GM12865 (cell line): Measurements from ENCODE around the gene PRRT1.
A peak's percentile ranks its signal among the peaks of the same experiment; 100 is the strongest.
"Not testable (repeated sequence)": the region's sequence is repeated elsewhere in the genome, so short reads cannot be mapped to it uniquely, and the experiment has no call there.

Experiments used
- DNase-seq: peaks from one replicate; pipeline ENCODE4 v3.0.0; 2010; ENCODE audit warnings: low read depth
- H3K4me3 ChIP-seq: 2 replicates; pipeline ENCODE4 v1.5.1; 2011; ENCODE audit warnings: mild to moderate bottlenecking, low read depth, low read length, control low read depth
- TF ChIP-seq, protein P1 (sequence below): IDR thresholded peaks from 2 replicates; pipeline ENCODE4 v1.5.1; 2011; ENCODE audit warnings: low read length, control low read depth, low read depth, inconsistent platforms; ENCODE audit not compliant: insufficient read depth; ENCODE audit errors: missing control alignments

Gene PRRT1

GRCh38 chr6:32195652-32195901 is 43.8 kb upstream of the PRRT1 start:
- peak overlapping the region; percentile 80 for H3K4me3 ChIP-seq
- peak; percentile 100 for DNase-seq
- TF ChIP-seq, protein P1, sequence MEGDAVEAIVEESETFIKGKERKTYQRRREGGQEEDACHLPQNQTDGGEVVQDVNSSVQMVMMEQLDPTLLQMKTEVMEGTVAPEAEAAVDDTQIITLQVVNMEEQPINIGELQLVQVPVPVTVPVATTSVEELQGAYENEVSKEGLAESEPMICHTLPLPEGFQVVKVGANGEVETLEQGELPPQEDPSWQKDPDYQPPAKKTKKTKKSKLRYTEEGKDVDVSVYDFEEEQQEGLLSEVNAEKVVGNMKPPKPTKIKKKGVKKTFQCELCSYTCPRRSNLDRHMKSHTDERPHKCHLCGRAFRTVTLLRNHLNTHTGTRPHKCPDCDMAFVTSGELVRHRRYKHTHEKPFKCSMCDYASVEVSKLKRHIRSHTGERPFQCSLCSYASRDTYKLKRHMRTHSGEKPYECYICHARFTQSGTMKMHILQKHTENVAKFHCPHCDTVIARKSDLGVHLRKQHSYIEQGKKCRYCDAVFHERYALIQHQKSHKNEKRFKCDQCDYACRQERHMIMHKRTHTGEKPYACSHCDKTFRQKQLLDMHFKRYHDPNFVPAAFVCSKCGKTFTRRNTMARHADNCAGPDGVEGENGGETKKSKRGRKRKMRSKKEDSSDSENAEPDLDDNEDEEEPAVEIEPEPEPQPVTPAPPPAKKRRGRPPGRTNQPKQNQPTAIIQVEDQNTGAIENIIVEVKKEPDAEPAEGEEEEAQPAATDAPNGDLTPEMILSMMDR: peak; percentile 23

DNA sequence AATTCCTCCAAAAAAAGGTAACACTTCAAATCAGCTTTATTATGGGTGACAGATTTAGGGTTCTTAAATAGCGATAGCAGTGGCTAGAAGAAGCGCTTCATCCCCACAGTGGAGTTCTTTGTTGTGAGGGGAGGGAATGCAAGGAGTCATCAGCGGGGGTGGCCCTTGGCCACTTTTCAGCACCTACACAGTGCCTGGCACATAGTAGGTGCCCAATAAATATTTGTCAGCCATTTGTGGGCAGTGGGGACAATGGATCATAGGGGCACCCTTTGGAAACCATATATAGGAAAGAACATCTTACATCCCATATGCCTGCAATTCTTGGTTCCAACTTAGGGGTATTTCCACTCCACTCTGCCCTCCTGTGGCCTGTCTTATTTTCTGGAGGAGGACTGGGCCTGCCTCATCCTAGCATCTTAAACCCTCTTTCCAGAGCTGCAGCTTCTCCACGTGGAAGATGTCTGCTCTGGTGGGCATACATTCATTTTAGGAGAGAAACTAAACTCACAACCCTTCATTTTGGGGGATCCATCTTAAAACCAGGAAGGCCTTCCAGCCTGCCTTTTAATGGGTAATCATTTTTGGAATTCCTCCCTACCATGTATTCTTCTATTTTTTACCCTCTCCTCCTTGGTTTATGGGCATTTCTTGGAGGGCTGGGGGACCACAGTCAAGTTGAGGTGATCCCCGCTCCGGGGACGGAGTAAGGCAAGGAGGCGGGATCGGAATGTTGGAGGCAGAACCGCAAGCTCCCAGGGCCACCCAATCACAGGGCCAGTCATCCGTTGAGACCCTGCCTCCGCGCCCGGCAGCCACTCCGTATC is 43.3 kb upstream of the PRRT1 start:
- peak overlapping the region; percentile 80 for H3K4me3 ChIP-seq
- TF ChIP-seq, protein P1: peak; percentile 64
- peak; percentile 69 for DNase-seq

DNA sequence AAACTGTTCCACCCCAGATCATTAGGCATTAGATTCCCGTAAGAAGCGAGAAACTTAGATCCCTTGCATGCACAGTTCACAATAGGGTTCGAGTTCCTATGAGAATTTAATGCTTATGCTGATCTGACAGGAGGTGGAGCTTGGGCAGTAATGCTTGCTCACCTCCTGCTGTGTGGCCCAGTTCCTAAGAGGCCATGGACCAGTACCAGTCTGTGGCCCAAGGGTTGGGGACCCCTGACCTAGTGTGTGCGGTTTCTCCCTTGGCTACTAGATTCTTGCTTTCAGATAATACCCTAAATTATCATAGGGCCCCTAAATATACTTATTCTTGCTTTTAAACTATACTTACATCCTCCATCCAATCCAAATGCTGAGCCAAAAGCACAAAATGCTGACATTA is 42.6 kb upstream of the PRRT1 start:
- TF ChIP-seq, protein P1: no peak
- no peak for DNase-seq
- H3K4me3 ChIP-seq: no peak overlapping the region

DNA sequence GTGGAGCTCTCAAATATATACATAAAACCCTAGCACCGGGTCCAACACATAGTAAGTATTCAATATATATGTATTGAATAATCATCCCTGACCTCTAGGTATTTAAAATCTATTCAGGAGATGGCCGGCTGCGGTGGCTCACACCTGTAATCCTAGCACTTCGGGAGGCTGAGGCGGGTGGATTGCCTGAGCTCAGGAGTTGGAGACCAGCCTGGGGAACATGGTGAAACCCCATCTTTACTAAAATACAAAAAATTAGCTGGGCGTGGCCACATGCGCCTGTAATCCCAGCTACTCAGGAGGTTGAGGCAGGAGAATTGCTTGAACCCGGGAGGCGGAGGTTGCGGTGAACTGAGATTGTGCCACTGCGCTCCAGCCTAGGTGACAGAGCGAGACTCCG is 41.4 kb upstream of the PRRT1 start:
- DNase-seq: not testable (repeated sequence)
- peak overlapping the region; percentile 67 for H3K4me3 ChIP-seq

DNA sequence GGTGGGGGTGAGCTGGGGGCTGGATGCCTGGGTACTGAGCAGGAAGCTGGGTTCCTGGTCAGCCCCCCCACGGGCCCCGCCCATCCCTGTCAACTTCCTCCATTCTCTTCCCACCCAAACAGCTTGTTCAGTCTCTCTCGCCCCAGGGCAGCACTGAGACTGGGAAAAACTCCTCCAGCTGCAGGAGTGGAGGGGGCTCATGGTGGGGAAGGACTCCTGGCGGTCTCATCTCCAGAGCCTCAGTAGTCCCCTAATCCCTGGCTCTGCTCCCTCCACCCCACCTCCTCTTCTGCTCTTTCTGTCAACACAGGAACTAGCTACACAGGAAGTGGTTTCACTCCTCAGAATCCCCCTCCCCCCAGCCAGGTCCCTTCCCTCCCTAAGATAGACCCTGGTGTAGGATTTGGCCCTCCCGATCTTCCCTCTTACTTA is 40.9 kb upstream of the PRRT1 start, which contains the start of gene GPSM3:
Gene GPSM3, minus strand, starts transcription at position 36 of the 432 bp plus-strand sequence. CDS start 130 bp downstream, outside the sequence.
- DNase-seq: peak; percentile 79
- H3K4me3 ChIP-seq: peak within 1 kb of the TSS; percentile 67
- TF ChIP-seq, protein P1: no peak

DNA sequence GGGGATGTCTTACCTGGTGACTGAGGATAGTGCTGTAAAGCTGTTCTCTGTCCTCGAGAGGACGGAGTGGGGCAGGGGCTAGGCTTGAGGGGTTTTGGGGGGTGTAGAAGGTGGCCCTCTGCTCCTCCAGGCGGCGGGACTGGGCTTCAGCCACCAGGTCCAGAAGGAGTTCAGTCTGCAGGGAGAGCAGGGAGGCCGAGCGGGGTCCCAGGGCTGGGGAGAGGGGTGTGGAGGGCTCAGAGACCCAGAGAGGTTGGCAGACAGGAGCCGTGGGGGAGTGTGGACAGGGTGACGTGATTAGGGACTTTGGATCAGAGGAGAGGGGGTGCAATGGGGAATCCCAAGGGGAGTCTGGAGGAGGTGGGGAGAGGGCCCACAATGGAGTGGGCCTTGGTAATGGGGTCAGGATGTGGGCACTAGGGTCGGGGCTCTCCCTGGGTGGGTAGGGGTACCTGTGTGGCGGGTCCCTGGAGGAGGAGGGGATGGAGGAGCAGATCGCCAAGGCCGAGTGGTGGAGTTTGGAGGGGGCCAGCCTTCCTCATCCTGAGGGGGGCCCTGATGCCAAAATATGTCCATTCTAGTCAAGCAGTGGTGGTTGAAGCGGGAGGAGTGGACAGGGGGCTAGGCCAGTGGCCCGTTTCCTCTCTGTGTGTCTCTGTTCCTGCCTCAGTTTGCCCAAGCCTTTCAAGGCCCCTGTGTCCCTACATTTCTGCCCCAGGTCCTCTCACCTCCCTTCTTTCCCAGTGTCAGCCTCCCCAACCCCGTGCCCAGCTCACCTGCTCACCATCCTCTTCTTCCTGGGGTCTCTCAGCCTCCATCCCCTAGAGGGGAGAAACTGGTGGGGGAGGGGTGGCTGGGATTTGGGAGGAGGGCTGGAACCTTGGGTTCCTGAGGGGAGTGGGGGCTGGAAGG is 40.2 kb upstream of the PRRT1 start:
- TF ChIP-seq, protein P1: no peak
- peak; percentile 39 for DNase-seq
- H3K4me3 ChIP-seq: peak overlapping the region; percentile 67
